ENCODE results near the gene FTO.

Gene FTO

DNA sequence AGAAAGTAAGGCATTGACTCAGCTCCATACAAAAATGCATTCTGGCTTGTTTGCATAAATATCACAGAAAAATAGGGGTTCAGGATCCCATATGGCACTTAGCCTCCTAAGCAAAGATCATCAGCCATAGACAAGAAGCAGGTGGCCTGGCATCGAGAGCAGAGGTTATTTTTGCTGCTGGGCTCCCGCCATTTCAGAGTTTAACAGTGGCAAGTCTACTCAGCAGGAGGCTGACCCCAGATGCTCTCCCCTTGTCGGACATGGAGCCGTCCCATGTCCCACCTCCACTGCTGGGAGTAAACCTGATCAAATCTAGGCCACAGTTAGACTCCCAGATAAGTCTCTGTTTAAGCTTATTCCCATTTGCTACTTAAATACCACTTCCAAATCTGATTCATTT, 269.1 kb downstream of the FTO start:
- DNase-seq (ENCODE audit: extremely low read depth, low read depth): no peak
- TF ChIP-seq CTCF (IDR thresholded peaks at IDR 0.05; ENCODE audit: low read depth, low read length): no peak

GRCh38 chr16:53974484-53975080, 270.6 kb downstream of the FTO start:
- no peak for TF ChIP-seq CTCF (IDR thresholded peaks at IDR 0.05; ENCODE audit: low read depth, low read length)
- no peak for DNase-seq (ENCODE audit: extremely low read depth, low read depth)

GRCh38 chr16:53980675-53981074, 276.7 kb downstream of the FTO start:
- TF ChIP-seq CTCF (IDR thresholded peaks at IDR 0.05; ENCODE audit: low read depth, low read length): no peak
- no peak for DNase-seq (ENCODE audit: extremely low read depth, low read depth)

GRCh38 chr16:53982631-53983042, 278.7 kb downstream of the FTO start:
- TF ChIP-seq CTCF (IDR thresholded peaks at IDR 0.05; ENCODE audit: low read depth, low read length): no peak
- no peak for DNase-seq (ENCODE audit: extremely low read depth, low read depth)

DNA sequence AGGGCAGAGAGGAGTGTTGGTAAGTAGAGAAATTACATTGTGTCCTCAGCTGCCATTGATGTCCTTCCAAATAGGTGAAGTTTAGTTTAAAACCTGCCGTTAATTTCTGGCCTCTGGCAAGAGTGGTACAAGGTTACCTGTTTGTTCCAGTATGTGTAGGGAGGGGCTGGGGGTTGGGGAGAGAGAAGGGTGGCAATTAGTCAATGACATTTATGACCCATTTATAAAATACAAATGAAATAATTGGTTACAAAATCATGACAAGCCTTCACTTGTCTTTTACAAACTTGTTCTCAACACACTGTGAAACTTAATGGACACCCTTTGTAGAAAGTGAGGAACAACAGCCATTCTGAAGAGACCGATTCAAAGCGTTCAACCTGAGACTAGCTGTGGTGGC, 281.0 kb downstream of the FTO start:
- DNase-seq (ENCODE audit: extremely low read depth, low read depth): no peak
- TF ChIP-seq CTCF (IDR thresholded peaks at IDR 0.05; ENCODE audit: low read depth, low read length): no peak

DNA sequence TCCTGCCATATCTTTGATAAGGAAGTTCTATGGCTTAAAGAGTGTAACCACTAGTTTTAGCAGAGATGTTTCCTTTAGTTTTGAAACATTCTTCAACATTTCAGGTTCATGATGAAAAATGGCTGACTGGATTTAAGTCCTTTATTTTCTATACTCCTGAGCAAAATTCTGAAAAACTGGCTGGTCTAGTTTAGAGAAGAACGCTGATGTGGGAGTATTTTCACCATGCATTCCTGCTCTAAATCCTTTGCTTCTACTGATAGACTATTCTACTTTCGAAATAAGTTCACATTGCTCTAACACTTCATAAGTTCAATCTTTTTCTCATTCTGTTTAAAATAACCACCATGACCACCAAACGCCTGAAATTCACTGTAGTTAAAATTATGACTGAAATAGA, 281.9 kb downstream of the FTO start:
- no peak for TF ChIP-seq CTCF (IDR thresholded peaks at IDR 0.05; ENCODE audit: low read depth, low read length)
- no peak for DNase-seq (ENCODE audit: extremely low read depth, low read depth)

- no peak for DNase-seq (ENCODE audit: extremely low read depth, low read depth)
- no peak for TF ChIP-seq CTCF (IDR thresholded peaks at IDR 0.05; ENCODE audit: low read depth, low read length)
These were observed 282.8 kb downstream of the FTO start for GRCh38 chr16:53986793-53987192.
